Measurements from ENCODE around the gene CEACAM16.

GRCh38 chr19:44704982-44705381, 6.0 kb downstream of the CEACAM16 start:
- no peak for TF ChIP-seq CTCF (IDR thresholded peaks at IDR 0.05; ENCODE audit: insufficient read depth, low read length)
- TF ChIP-seq POLR2AphosphoS5 (IDR thresholded peaks at IDR 0.05; ENCODE audit: low read depth), result no peak
